H9 (cell line): ENCODE results near the gene ZBTB16. TPM values are rescaled to one million over a fixed set of nuclear protein-coding genes. Genes with fewer than 3 reads are reported as not detected.

Experiments used
- DNase-seq: peaks from one replicate; pipeline ENCODE4 v3.0.0-alpha.2; 2017
- H2AFZ ChIP-seq: one replicate; pipeline ENCODE4 v1.6.1; 2013; ENCODE audit warnings: mild to moderate bottlenecking, low read length, control low read depth, moderate library complexity
- H2AK5ac ChIP-seq: 2 replicates; pipeline ENCODE4 v1.6.1; 2013; ENCODE audit warnings: low read length, control low read depth, mixed read lengths; ENCODE audit not compliant: insufficient read length
- H2BK120ac ChIP-seq: one replicate; pipeline ENCODE4 v1.6.1; 2013; ENCODE audit warnings: low read depth, mild to moderate bottlenecking, low read length, control low read depth, inconsistent platforms; ENCODE audit not compliant: poor library complexity, severe bottlenecking
- H2BK12ac ChIP-seq: 2 replicates; pipeline ENCODE4 v1.6.1; 2013; ENCODE audit warnings: low read length, control low read depth, mixed read lengths, low read depth; ENCODE audit not compliant: insufficient read length
- H2BK15ac ChIP-seq: 2 replicates; pipeline ENCODE4 v1.6.1; 2013; ENCODE audit warnings: low read depth, low read length, control low read depth
- H2BK20ac ChIP-seq: one replicate; pipeline ENCODE4 v1.6.1; 2013; ENCODE audit warnings: low read depth, mild to moderate bottlenecking, low read length, control low read depth, inconsistent platforms; ENCODE audit not compliant: poor library complexity, severe bottlenecking
- H2BK5ac ChIP-seq: 2 replicates; pipeline ENCODE4 v1.6.1; 2013; ENCODE audit warnings: low read length, control low read depth, mixed read lengths; ENCODE audit not compliant: insufficient read length
- H3K14ac ChIP-seq: 2 replicates; pipeline ENCODE4 v1.6.1; 2013; ENCODE audit warnings: low read length, control low read depth; ENCODE audit not compliant: insufficient read depth
- H3K18ac ChIP-seq: 2 replicates; pipeline ENCODE4 v1.6.1; 2013; ENCODE audit warnings: low read depth, mild to moderate bottlenecking, mixed read lengths, low read length, control low read depth; ENCODE audit not compliant: insufficient read length
- H3K23ac ChIP-seq: 2 replicates; pipeline ENCODE4 v1.6.1; 2013; ENCODE audit warnings: low read length, control low read depth, mixed read lengths, low read depth; ENCODE audit not compliant: insufficient read length
- H3K23me2 ChIP-seq: 2 replicates; pipeline ENCODE4 v1.6.1; 2013; ENCODE audit warnings: low read depth, mild to moderate bottlenecking, mixed read lengths, low read length, control low read depth; ENCODE audit not compliant: insufficient read length, poor library complexity, severe bottlenecking
- H3K27ac ChIP-seq: 2 replicates; pipeline ENCODE4 v1.5.1; 2013; ENCODE audit warnings: low read length, control low read depth, mixed read lengths, low read depth; ENCODE audit not compliant: insufficient read length
- H3K27me3 ChIP-seq: 2 replicates; pipeline ENCODE4 v1.6.1; 2013; ENCODE audit warnings: low read length, control low read depth, inconsistent platforms; ENCODE audit not compliant: insufficient read depth
- H3K4ac ChIP-seq: 2 replicates; pipeline ENCODE4 v1.6.1; 2013; ENCODE audit warnings: low read depth, mild to moderate bottlenecking, control low read depth, inconsistent platforms, low read length, moderate library complexity
- H3K4me1 ChIP-seq: 2 replicates; pipeline ENCODE4 v1.6.1; 2013; ENCODE audit warnings: low read length, control low read depth, inconsistent platforms; ENCODE audit not compliant: insufficient read depth
- H3K4me2 ChIP-seq: 2 replicates; pipeline ENCODE4 v1.6.1; 2013; ENCODE audit warnings: low read length, control low read depth, mixed read lengths; ENCODE audit not compliant: insufficient read length, insufficient read depth
- H3K56ac ChIP-seq: 2 replicates; pipeline ENCODE4 v1.6.1; 2013; ENCODE audit warnings: low read depth, mild to moderate bottlenecking, mixed read lengths, low read length, control low read depth; ENCODE audit not compliant: insufficient read length
- H3K79me1 ChIP-seq: 2 replicates; pipeline ENCODE4 v1.6.1; 2013; ENCODE audit warnings: low read depth, mild to moderate bottlenecking, moderate library complexity, low read length, control low read depth, inconsistent platforms; ENCODE audit not compliant: insufficient read depth, poor library complexity, severe bottlenecking
- H3K79me2 ChIP-seq: 2 replicates; pipeline ENCODE4 v1.6.1; 2013; ENCODE audit warnings: low read length, control low read depth, inconsistent platforms; ENCODE audit not compliant: insufficient read depth
- H3K9ac ChIP-seq: 2 replicates; pipeline ENCODE4 v1.6.1; 2013; ENCODE audit warnings: low read length, control low read depth, mixed read lengths; ENCODE audit not compliant: insufficient read length; ENCODE audit errors: extremely low read depth
- H3K9me3 ChIP-seq: one replicate; pipeline ENCODE4 v1.6.1; 2013; ENCODE audit warnings: low read depth, low read length, inconsistent platforms; ENCODE audit not compliant: control insufficient read depth
- H3T11ph ChIP-seq: one replicate; pipeline ENCODE4 v1.6.1; 2013; ENCODE audit warnings: mild to moderate bottlenecking, low read length, control low read depth, inconsistent platforms
- H4K20me1 ChIP-seq: one replicate; pipeline ENCODE4 v1.6.1; 2013; ENCODE audit not compliant: control insufficient read depth, insufficient read length, insufficient read depth
- H4K5ac ChIP-seq: 2 replicates; pipeline ENCODE4 v1.6.1; 2013; ENCODE audit warnings: low read depth, mild to moderate bottlenecking, mixed read lengths, low read length, control low read depth; ENCODE audit not compliant: insufficient read length
- H4K8ac ChIP-seq: replicated peaks from 2 replicates; pipeline ENCODE4 v1.6.1; 2013; ENCODE audit warnings: low read length, control low read depth, mixed read lengths, low read depth; ENCODE audit not compliant: insufficient read length
- H4K91ac ChIP-seq: 2 replicates; pipeline ENCODE4 v1.6.1; 2013; ENCODE audit warnings: low read depth, mild to moderate bottlenecking, moderate library complexity, mixed read lengths, low read length, control low read depth; ENCODE audit not compliant: insufficient read length
- H3K27ac Mint-ChIP-seq, 3 experiments: 2 replicates in 2 of 3; 3 replicates in 1 of 3; pipeline ENCODE4 v1.8.0; 2020 to 2021; ENCODE audit warnings: mixed read lengths in 3 of 3, mild to moderate bottlenecking in 1 of 3, moderate library complexity in 1 of 3
- H3K27me3 Mint-ChIP-seq: 2 replicates; pipeline ENCODE4 v1.8.0; 2021; ENCODE audit warnings: low read depth, mild to moderate bottlenecking, moderate library complexity, mixed read lengths
- H3K36me3 Mint-ChIP-seq, 3 experiments: 2 replicates in 2 of 3; 3 replicates in 1 of 3; pipeline ENCODE4 v1.8.0; 2020 to 2021; ENCODE audit warnings: low read depth in 3 of 3, mixed read lengths in 3 of 3; ENCODE audit not compliant: insufficient read depth in 1 of 3
- H3K4me1 Mint-ChIP-seq, 2 experiments: 2 replicates each; pipeline ENCODE4 v1.8.0; 2020; ENCODE audit warnings: mixed read lengths in 2 of 2
- H3K4me3 Mint-ChIP-seq, 2 experiments: 2 replicates in 1 of 2; 3 replicates in 1 of 2; pipeline ENCODE4 v1.8.0; 2020 to 2021; ENCODE audit warnings: mild to moderate bottlenecking in 2 of 2, mixed read lengths in 2 of 2, moderate library complexity in 1 of 2
- H3K9me3 Mint-ChIP-seq, 2 experiments: 2 replicates in 1 of 2; 3 replicates in 1 of 2; pipeline ENCODE4 v1.8.0; 2020; ENCODE audit warnings: mild to moderate bottlenecking in 2 of 2, mixed read lengths in 2 of 2, moderate library complexity in 1 of 2
- CTCF ChIP-seq: fragments of 200-600 bp; sonication (generic); conservative IDR thresholded peaks from 3 replicates; pipeline ENCODE4 v1.8.0; 2021; ENCODE audit warnings: antibody characterized with exemption, mild to moderate bottlenecking
- WGBS: extraction: QIAGEN DNeasy Blood & Tissue Kit; methylation state at CpG from one replicate; pipeline ENCODE4 v1.1.7; 2013; ENCODE audit warnings: missing lambda C conversion rate, low lambda C conversion rate, mixed read lengths; ENCODE audit not compliant: insufficient read length; ENCODE audit errors: extremely low coverage; 5-methylcytosine and 5-hydroxymethylcytosine counted together
- total RNA-seq: library from RNA; stranded (reverse); gene quantifications from 2 replicates; pipeline ENCODE4 v1.2.1, GENCODE V29; 2021

ZBTB16 gene
- total RNA-seq, 1 experiment from 2014 or later = not detected

- no peak overlapping the region for H2BK20ac ChIP-seq
- H3K9me3 ChIP-seq = no peaks in the 10 kb centered on the region
- no peak overlapping the region for H3K4me2 ChIP-seq
- WGBS = no CpG with 5 or more reads among the region's 8 CpGs
- no peaks in the 10 kb centered on the region for H3K79me1 ChIP-seq
- H2BK15ac ChIP-seq = no peak overlapping the region
- no peak for DNase-seq
- H3K27me3 ChIP-seq = no peaks in the 10 kb centered on the region; the same call in 1 of the 2 replicates
- H3K14ac ChIP-seq = no peak overlapping the region
- Mint-ChIP-seq H3K9me3 (no peaks in the 10 kb centered on the region), H3K27ac (no peak overlapping the region), H3K27me3 (no peaks in the 10 kb centered on the region), H3K4me3 (no peak overlapping the region), H3K4me1 (peaks cover 9 to 16% of the 10 kb centered on the region in 2 experiments), H3K36me3 (no peaks in the 10 kb centered on the region)
- H3K79me2 ChIP-seq = no peaks in the 10 kb centered on the region
- no peak overlapping the region for H2BK12ac ChIP-seq
- no peak overlapping the region for H3K56ac ChIP-seq
- no peak overlapping the region for H3K18ac ChIP-seq
- H4K8ac ChIP-seq = no peak overlapping the region
- no peaks in the 10 kb centered on the region for H4K20me1 ChIP-seq
- TF ChIP-seq CTCF = no peak
- no peak overlapping the region for H2AFZ ChIP-seq
- H3K23ac ChIP-seq = no peak overlapping the region
- no peak overlapping the region for H3T11ph ChIP-seq
- no peak overlapping the region for H3K27ac ChIP-seq
- no peak overlapping the region for H2AK5ac ChIP-seq
- H3K23me2 ChIP-seq = no peaks in the 10 kb centered on the region
- H4K5ac ChIP-seq = no peak overlapping the region
- no peak overlapping the region for H3K4ac ChIP-seq
- no peak overlapping the region for H2BK120ac ChIP-seq
- H3K4me1 ChIP-seq = no peaks in the 10 kb centered on the region
- H4K91ac ChIP-seq = no peak overlapping the region
- no peak overlapping the region for H2BK5ac ChIP-seq
- no peak overlapping the region for H3K9ac ChIP-seq
Measured at GRCh38 chr11:114201219-114201618, 141.7 kb downstream of the ZBTB16 start.
